Testis (tissue), 3 donors: ENCODE data around the gene HELZ. TPM values are rescaled to one million over a fixed set of nuclear protein-coding genes. Genes with fewer than 3 reads are reported as not detected.
"Not testable (repeated sequence)": the region's sequence is repeated elsewhere in the genome, so short reads cannot be mapped to it uniquely, and the experiment has no call there.

Experiments used
- DNase-seq: peaks from one replicate; pipeline ENCODE4 v3.0.0-alpha.2; 2019
- H3K27ac ChIP-seq, 2 donors: fragments of 200-600 bp; sonication (generic); one replicate each; pipeline ENCODE4 v1.5.1; 2019
- H3K27me3 ChIP-seq: fragments of 200-600 bp; sonication (generic); one replicate; pipeline ENCODE4 v1.5.1; 2019
- H3K36me3 ChIP-seq: fragments of 200-600 bp; sonication (generic); one replicate; pipeline ENCODE4 v1.5.1; 2017; ENCODE audit warnings: low read depth; ENCODE audit errors: missing control alignments
- H3K4me1 ChIP-seq: fragments of 200-600 bp; sonication (generic); one replicate; pipeline ENCODE4 v1.5.1; 2019
- H3K4me3 ChIP-seq, 2 donors: fragments of 200-600 bp; sonication (generic); one replicate each; pipeline ENCODE4 v1.5.1; 2017 to 2019
- H3K9me3 ChIP-seq: fragments of 200-600 bp; sonication (generic); one replicate; pipeline ENCODE4 v1.5.1; 2017
- CTCF ChIP-seq, 3 experiments: fragments of 450-650 bp in 2 of 3; fragments of 200-600 bp in 1 of 3; sonication (generic) in 1 of 3; IDR thresholded peaks; one replicate each; pipeline ENCODE4 v1.5.1; 2016 to 2019; ENCODE audit warnings: antibody characterized with exemption in 3 of 3, mild to moderate bottlenecking in 2 of 3, moderate library complexity in 1 of 3
- POLR2A ChIP-seq: fragments of 450-650 bp; IDR thresholded peaks from one replicate; pipeline ENCODE4 v1.6.1; 2017; ENCODE audit warnings: antibody characterized with exemption, mild to moderate bottlenecking, moderate library complexity
- WGBS, 2 donors: methylation state at CpG; one replicate each; pipeline ENCODE4 v1.1.5; 2018; 5-methylcytosine and 5-hydroxymethylcytosine counted together
- intact Hi-C: fragments of 100-400 bp; cut with DNase I; formaldehyde crosslinking; loops from one replicate; pipeline ENCODE4 v1.15.1; 2023; ENCODE audit warnings: low total_unique reads
- polyA plus RNA-seq: library from polyadenylated mRNA; stranded (reverse); fragments of 350-450 nt; fragmentation: Illumina TruSeq; extraction: RNeasy Lipid Tissue Mini Kit (QIAGEN cat#74804); gene quantifications from one replicate; pipeline ENCODE4 v1.2.3, GENCODE V29; 2014; ENCODE audit warnings: low read depth, low replicate concordance; ENCODE audit not compliant: insufficient read depth
- total RNA-seq, 2 donors: library from RNA; depleted of rRNA; stranded (reverse); fragments of >200 nt; gene quantifications; one replicate each; pipeline ENCODE4 v1.2.3, GENCODE V29; 2016

HELZ gene
- total and polyA plus RNA-seq, 3 donors from 2014 or later, result 26.2 to 154 (median 142) TPM

DNA sequence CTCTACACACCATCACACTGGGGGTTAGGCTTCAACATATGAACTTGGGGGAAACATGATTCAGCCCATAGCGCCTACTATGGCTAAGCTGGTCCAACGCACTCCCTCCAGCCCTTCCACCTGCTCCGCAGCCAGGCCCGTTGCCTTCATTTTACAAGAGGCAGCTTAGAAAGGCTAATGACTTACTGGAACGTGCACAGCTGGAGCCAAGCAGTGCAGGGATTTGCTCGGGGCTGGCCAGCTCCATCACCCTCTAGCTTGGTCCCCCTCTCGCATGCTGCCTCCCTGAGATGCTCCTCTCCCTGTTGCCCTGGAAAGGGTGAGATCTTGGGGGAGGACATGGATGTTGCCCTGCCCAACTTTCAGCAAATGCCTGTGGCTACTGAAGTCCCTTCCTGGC, 203.5 kb downstream of the HELZ start:
- no peaks in the 10 kb centered on the region for H3K27me3 ChIP-seq
- H3K27ac ChIP-seq, result no peak overlapping the region
- H3K4me1 ChIP-seq, result no peaks in the 10 kb centered on the region
- H3K36me3 ChIP-seq, result no peaks in the 10 kb centered on the region
- 81 to 91% methylated on average over 5 to 7 of the region's 7 CpGs for WGBS, 2 donors
- no peak for DNase-seq
- intact Hi-C loops, result no loop called here
- H3K9me3 ChIP-seq, result no peaks in the 10 kb centered on the region
- no peak overlapping the region for H3K4me3 ChIP-seq
- TF ChIP-seq POLR2A, result no peak
- no peak for TF ChIP-seq CTCF (IDR thresholded peaks at IDR 0.05)

DNA sequence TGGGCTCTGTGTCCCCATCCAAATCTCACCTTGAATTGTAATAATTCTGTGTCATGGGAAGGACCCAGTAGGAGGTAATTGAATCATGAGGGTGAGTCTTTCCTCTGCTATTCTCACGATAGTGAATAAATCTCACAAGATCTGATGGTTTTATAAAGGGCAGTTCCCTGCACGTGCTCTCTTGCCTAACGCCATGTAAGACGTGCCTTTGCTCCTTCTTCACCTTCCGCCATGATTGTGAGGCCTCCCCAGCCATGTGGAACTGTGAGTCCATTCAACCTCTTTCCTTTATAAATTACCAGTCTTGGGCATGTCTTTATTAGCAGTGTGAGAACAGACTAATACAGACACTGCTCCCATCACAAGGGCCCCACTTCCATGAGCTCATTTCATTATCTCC, 203.9 kb downstream of the HELZ start:
- H3K27me3 ChIP-seq, H3K36me3 ChIP-seq, DNase-seq, H3K4me1 ChIP-seq, intact Hi-C loops, H3K27ac ChIP-seq, H3K4me3 ChIP-seq, H3K9me3 ChIP-seq: not testable (repeated sequence)
- 91 to 95% methylated on average over 5 of the region's 5 CpGs for WGBS, 2 donors

- no peak overlapping the region for H3K4me3 ChIP-seq
- no peak for DNase-seq
- intact Hi-C loops, result no loop called here
- TF ChIP-seq CTCF (IDR thresholded peaks at IDR 0.05), result no peak
- no peak for TF ChIP-seq POLR2A
- no peaks in the 10 kb centered on the region for H3K9me3 ChIP-seq
- no peak overlapping the region for H3K27ac ChIP-seq
- WGBS, 2 donors, result 91 to 95% methylated on average over 6 of the region's 6 CpGs
- H3K27me3 ChIP-seq, result no peaks in the 10 kb centered on the region
- no peaks in the 10 kb centered on the region for H3K4me1 ChIP-seq
- no peaks in the 10 kb centered on the region for H3K36me3 ChIP-seq
Measured at GRCh38 chr17:67040652-67041051, 204.3 kb downstream of the HELZ start.

- Histone ChIP-seq H3K9me3 (no peaks in the 10 kb centered on the region), H3K4me1 (no peaks in the 10 kb centered on the region), H3K27ac (no peak overlapping the region), H3K27me3 (no peaks in the 10 kb centered on the region), H3K36me3 (no peaks in the 10 kb centered on the region), H3K4me3 (no peak overlapping the region)
- DNase-seq, result no peak
- TF ChIP-seq POLR2A, result no peak
- no peak for TF ChIP-seq CTCF (IDR thresholded peaks at IDR 0.05)
- 49 to 65% methylated on average over 5 of the region's 5 CpGs for WGBS, 2 donors
- intact Hi-C loops, result no loop called here
Measured at GRCh38 chr17:67038861-67039365, 206.1 kb downstream of the HELZ start.

GRCh38 chr17:67035131-67036083, 209.6 kb downstream of the HELZ start:
- Histone ChIP-seq H3K27ac (no peak overlapping the region), H3K4me3 (no peak overlapping the region), H3K36me3 (no peaks in the 10 kb centered on the region), H3K27me3 (no peaks in the 10 kb centered on the region), H3K4me1 (no peaks in the 10 kb centered on the region), H3K9me3 (no peaks in the 10 kb centered on the region)
- no peak for TF ChIP-seq POLR2A
- no peak for TF ChIP-seq CTCF (IDR thresholded peaks at IDR 0.05)
- 82 to 84% methylated on average over 11 of the region's 11 CpGs for WGBS, 2 donors
- intact Hi-C loops, result no loop called here
- DNase-seq, result no peak
